Esophagus (tissue), 2 donors: Measurements from ENCODE around the gene SAP30BP. TPM values are rescaled to one million over a fixed set of nuclear protein-coding genes. Genes with fewer than 3 reads are reported as not detected.
A peak's percentile ranks its signal among the peaks of the same experiment; 100 is the strongest.

Experiments used
- H3K27ac ChIP-seq, 2 donors: one replicate each; pipeline ENCODE4 v1.5.1; 2013; ENCODE audit warnings: low read depth in 2 of 2, mild to moderate bottlenecking in 2 of 2, inconsistent platforms in 1 of 2, low read length in 1 of 2, moderate library complexity in 1 of 2
- H3K27me3 ChIP-seq, 2 donors: one replicate each; pipeline ENCODE4 v1.6.1; 2013; ENCODE audit warnings: low read length in 2 of 2, control low read depth in 1 of 2, mild to moderate bottlenecking in 1 of 2; ENCODE audit not compliant: insufficient read depth in 2 of 2, control insufficient read depth in 1 of 2
- H3K36me3 ChIP-seq, 2 donors: one replicate each; pipeline ENCODE4 v1.6.1; 2013; ENCODE audit warnings: low read length in 1 of 2; ENCODE audit not compliant: control insufficient read depth in 2 of 2, insufficient read depth in 2 of 2
- H3K4me1 ChIP-seq, 2 donors: one replicate each; pipeline ENCODE4 v1.6.1; 2013; ENCODE audit warnings: low read length in 1 of 2; ENCODE audit not compliant: control insufficient read depth in 2 of 2, insufficient read depth in 2 of 2
- H3K4me3 ChIP-seq, 2 donors: one replicate each; pipeline ENCODE4 v1.5.1; 2013; ENCODE audit warnings: low read length in 2 of 2, mild to moderate bottlenecking in 2 of 2, low read depth in 1 of 2, moderate library complexity in 1 of 2
- H3K9me3 ChIP-seq, 2 donors: one replicate each; pipeline ENCODE4 v1.6.1; 2013; ENCODE audit warnings: mild to moderate bottlenecking in 2 of 2, low read depth in 1 of 2, low read length in 1 of 2, moderate library complexity in 1 of 2; ENCODE audit not compliant: control insufficient read depth in 2 of 2, insufficient read depth in 1 of 2
- WGBS, 2 donors: extraction: QIAGEN DNeasy Blood & Tissue Kit; methylation state at CpG; one replicate each; pipeline ENCODE4 v1.1.7; 2013; 5-methylcytosine and 5-hydroxymethylcytosine counted together
- polyA plus RNA-seq, 2 donors: library from polyadenylated mRNA; stranded (reverse); fragments of 200-250 nt; gene quantifications; one replicate each; pipeline ENCODE4 v1.2.3, GENCODE V29; 2013
- donor health status: healthy with polysubstance abuse.
- donor health status: Bipolar disorder and iron deficiency.

Gene SAP30BP
- polyA plus RNA-seq, 2 donors, result 63.4 to 68.4 TPM

DNA sequence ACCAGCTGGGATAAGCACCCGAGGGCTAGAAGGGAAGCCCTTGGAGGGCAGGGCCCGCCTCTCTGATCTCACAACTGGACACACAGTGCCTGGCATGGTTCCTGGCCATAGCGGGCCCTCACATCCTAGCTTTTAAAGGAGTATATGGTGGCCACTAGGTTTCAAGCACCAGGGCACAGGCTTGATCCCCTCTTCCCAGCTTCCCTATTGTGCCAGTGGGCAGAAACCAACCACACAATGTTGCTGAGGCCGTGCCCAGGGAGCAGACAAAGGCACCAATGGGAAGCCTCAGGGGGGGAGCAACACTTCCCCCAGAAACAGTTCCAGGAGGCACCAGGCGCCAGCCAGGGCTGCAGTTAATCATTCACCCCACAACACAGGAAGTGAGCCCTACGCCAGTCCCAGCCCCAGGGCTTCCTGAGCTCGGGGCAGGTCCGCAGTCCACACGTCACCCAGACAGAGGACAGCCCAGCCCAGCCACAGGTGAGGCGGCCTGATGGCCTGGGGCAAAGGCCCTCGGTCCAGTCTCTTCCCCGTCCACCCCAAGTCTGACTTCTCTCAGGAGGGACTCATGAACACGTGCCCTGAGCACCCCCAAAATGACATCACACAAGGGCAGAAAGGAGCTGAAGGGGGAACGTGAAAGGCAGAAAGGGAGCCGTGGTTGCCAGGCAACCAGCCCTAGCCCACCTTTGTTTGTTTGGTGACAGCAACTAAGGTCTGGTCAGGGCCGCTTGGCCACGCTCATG is 21.1 kb upstream of the SAP30BP start:
- no peaks in the 10 kb centered on the region for H3K27me3 ChIP-seq
- peaks cover 0 to 15% of the 10 kb centered on the region in 2 donors for H3K4me1 ChIP-seq
- peaks cover 9 to 11% of the 10 kb centered on the region in 2 donors for H3K36me3 ChIP-seq
- no peak overlapping the region for H3K4me3 ChIP-seq
- WGBS, 2 donors, result 48 to 77% methylated on average over 17 of the region's 17 CpGs
- no peaks in the 10 kb centered on the region for H3K9me3 ChIP-seq
- peak overlapping the region; percentile 62 to 83 for H3K27ac ChIP-seq

GRCh38 chr17:75646638-75646992 is 20.5 kb upstream of the SAP30BP start:
- Histone ChIP-seq H3K27me3 (no peaks in the 10 kb centered on the region), H3K4me1 (peaks cover 0 to 12% of the 10 kb centered on the region in 2 donors), H3K36me3 (peaks cover 9 to 11% of the 10 kb centered on the region in 2 donors), H3K9me3 (no peaks in the 10 kb centered on the region), H3K4me3 (no peak overlapping the region), H3K27ac (peak overlapping the region; percentile 20 to 58)
- WGBS, 2 donors, result 92 to 96% methylated on average over 6 of the region's 6 CpGs

DNA sequence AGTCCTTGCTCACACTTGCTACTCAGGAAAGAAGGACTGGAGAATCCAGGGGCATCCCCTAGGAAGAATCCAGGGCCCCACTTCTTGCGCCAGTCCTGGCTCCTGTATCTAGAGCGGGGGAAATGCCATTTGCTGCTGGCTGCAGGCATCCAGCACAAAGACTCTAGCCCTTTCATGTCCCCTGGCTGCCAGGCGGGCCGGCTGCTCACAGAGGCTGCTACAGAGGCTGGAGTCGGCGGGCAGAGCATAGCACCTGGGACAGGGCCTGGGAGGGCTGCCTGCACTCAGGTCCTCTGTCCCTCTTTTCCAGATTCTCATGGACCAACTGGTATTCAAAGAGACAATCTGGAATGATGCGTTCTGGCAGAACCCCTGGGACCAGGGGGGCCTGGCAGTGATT is 20.1 kb upstream of the SAP30BP start:
- H3K36me3 ChIP-seq, result peaks cover 9 to 11% of the 10 kb centered on the region in 2 donors
- no peaks in the 10 kb centered on the region for H3K27me3 ChIP-seq
- H3K4me3 ChIP-seq, result no peak overlapping the region
- H3K4me1 ChIP-seq, result peaks cover 0 to 7% of the 10 kb centered on the region in 2 donors
- no peaks in the 10 kb centered on the region for H3K9me3 ChIP-seq
- WGBS, 2 donors, result 92 to 93% methylated on average over 7 of the region's 7 CpGs
- no peak overlapping the region for H3K27ac ChIP-seq

DNA sequence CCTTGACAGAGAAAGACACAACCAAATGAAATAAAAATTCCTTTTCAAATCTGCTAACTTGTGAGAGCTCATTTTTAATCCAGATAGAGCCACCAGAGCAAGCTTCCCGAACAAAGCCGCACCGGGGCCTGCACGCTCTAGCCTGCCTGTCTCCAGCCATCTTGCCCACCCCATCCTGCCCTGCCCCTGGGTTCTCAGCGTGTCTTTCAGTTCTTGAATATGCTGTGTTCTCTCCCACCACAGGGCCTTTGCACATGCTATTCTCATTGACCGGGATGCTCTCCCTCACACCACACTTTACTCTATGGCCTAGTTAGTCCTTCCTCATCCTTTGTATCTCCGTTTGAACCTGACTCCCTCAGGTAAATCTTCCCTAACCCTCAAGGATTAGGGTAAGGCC is 19.2 kb upstream of the SAP30BP start:
- H3K27ac ChIP-seq, result no peak overlapping the region

GRCh38 chr17:75649687-75650086 is 17.5 kb upstream of the SAP30BP start:
- H3K4me1 ChIP-seq, result no peaks in the 10 kb centered on the region
- no peaks in the 10 kb centered on the region for H3K27me3 ChIP-seq
- WGBS, 2 donors, result 91 to 97% methylated on average over 6 of the region's 6 CpGs
- H3K9me3 ChIP-seq, result no peaks in the 10 kb centered on the region
- H3K4me3 ChIP-seq, result no peak overlapping the region
- no peak overlapping the region for H3K27ac ChIP-seq
- peaks cover 9 to 16% of the 10 kb centered on the region in 2 donors for H3K36me3 ChIP-seq

More for the DNA sequence above, 19.2 kb upstream of the SAP30BP start:
- Histone ChIP-seq H3K36me3 (peaks cover 9 to 16% of the 10 kb centered on the region in 2 donors), H3K4me3 (no peak overlapping the region), H3K9me3 (no peaks in the 10 kb centered on the region), H3K27me3 (no peaks in the 10 kb centered on the region), H3K4me1 (peaks cover 0 to 5% of the 10 kb centered on the region in 2 donors)
- WGBS, 2 donors, result 97% methylated on average over 7 of the region's 7 CpGs

GRCh38 chr17:75650874-75651273 is 16.3 kb upstream of the SAP30BP start:
- no peak overlapping the region for H3K4me3 ChIP-seq
- no peaks in the 10 kb centered on the region for H3K27me3 ChIP-seq
- no peaks in the 10 kb centered on the region for H3K4me1 ChIP-seq
- H3K36me3 ChIP-seq, result peaks cover 9 to 16% of the 10 kb centered on the region in 2 donors
- H3K27ac ChIP-seq, result no peak overlapping the region
- no peaks in the 10 kb centered on the region for H3K9me3 ChIP-seq
- 92 to 93% methylated on average over 7 of the region's 7 CpGs for WGBS, 2 donors

DNA sequence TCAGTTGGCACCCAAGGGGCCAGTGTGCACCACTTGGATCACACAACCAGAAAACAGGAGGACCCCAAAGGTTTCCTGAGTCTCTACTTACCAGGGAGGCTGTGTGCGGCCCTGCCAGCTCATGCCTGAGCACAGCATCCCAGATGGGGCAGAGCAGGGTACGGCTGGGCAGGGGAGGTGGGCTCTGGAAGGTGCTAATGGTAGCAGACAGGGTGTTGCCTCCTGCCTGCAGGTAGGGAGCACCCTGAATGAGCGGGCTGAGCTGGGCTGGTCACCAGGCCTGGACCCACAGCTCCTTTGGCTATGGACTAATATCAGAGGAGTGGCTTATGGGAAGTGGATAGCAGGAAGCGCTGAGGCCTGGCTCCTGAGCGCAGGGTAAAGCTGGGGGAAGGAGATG is 14.8 kb upstream of the SAP30BP start:
- WGBS, 2 donors, result 91 to 92% methylated on average over 5 of the region's 5 CpGs
- H3K36me3 ChIP-seq, result peaks cover 4 to 16% of the 10 kb centered on the region in 2 donors
- H3K4me3 ChIP-seq, result no peak overlapping the region
- no peaks in the 10 kb centered on the region for H3K9me3 ChIP-seq
- no peaks in the 10 kb centered on the region for H3K4me1 ChIP-seq
- no peak overlapping the region for H3K27ac ChIP-seq
- no peaks in the 10 kb centered on the region for H3K27me3 ChIP-seq

DNA sequence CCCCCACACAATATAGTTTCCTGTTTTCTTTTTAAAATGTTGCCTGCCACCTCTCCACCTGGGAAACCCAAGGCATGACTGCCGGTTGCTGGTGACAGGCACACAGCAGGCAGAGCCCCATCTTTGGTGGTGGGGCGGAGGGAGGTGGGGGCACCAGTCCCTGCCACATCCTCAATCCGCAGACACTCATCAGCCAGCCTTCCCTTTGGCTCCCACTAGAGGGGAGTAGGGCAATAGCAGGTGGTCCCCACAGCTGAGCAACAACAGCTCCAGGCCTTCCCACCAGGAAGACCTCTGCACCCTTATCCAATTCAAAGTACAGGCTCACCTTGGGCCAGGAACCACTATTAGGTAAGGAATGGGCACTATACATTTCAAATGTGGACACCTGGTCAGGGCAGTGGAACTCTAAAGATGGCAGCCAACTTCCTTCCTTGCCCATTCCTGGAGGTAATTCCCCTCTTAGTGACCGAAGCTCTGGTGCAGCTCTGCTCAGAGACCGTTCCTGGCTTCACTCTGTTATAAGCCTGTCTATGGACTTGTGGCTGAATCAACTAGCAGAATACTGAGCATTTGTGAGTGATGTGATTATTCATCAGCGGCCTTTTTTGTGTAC is 14.1 kb upstream of the SAP30BP start:
- no peaks in the 10 kb centered on the region for H3K9me3 ChIP-seq
- H3K4me3 ChIP-seq, result no peak overlapping the region
- H3K27me3 ChIP-seq, result no peaks in the 10 kb centered on the region
- no peaks in the 10 kb centered on the region for H3K4me1 ChIP-seq
- 66 to 70% methylated on average over 6 of the region's 6 CpGs for WGBS, 2 donors
- H3K36me3 ChIP-seq, result peaks cover 4 to 16% of the 10 kb centered on the region in 2 donors
- no peak overlapping the region for H3K27ac ChIP-seq

DNA sequence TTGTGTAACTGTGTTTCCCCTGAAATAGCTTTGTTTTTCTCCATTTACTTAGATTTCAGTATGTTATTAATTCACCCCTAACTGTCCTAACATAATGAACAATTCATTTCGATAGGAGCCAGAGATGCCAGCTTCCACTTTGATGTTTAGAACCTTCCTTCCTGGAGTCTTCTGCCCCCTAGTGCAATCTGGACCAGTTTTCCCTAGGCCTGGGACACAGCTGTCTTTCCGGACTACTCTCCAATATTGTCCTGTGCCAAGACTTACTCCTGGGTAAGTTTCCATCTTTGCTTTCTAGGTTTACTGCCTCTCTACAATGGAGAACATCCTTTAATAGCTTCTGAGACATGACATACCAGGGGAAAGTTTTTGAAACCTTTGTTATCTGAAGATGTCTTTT is 13.0 kb upstream of the SAP30BP start:
- no peak overlapping the region for H3K27ac ChIP-seq
- H3K4me1 ChIP-seq, result no peaks in the 10 kb centered on the region
- H3K27me3 ChIP-seq, result no peaks in the 10 kb centered on the region
- WGBS, 2 donors, result 33 to 49% methylated on average over 2 of the region's 2 CpGs
- no peak overlapping the region for H3K4me3 ChIP-seq
- H3K36me3 ChIP-seq, result peaks cover 7 to 13% of the 10 kb centered on the region in 2 donors
- H3K9me3 ChIP-seq, result no peaks in the 10 kb centered on the region

- no peaks in the 10 kb centered on the region for H3K9me3 ChIP-seq
- peaks cover 18% of the 10 kb centered on the region in 2 donors for H3K36me3 ChIP-seq
- H3K27ac ChIP-seq, result no peak overlapping the region
- no peaks in the 10 kb centered on the region for H3K27me3 ChIP-seq
- H3K4me3 ChIP-seq, result no peak overlapping the region
- no peaks in the 10 kb centered on the region for H3K4me1 ChIP-seq
- WGBS, 2 donors, result 75 to 78% methylated on average over 5 of the region's 5 CpGs
Observed at GRCh38 chr17:75658237-75658636, 8.9 kb upstream of the SAP30BP start.
